Measurements from ENCODE around the gene ATP11A. TPM values are rescaled to one million over a fixed set of nuclear protein-coding genes. Genes with fewer than 3 reads are reported as not detected.

Gene ATP11A
- total RNA-seq, 2 donors from 2014 or later = 15.8 to 19.6 TPM

- intact Hi-C loops (cut with DNase I) = no loop called here
- Histone ChIP-seq H3K36me3 (no peaks in the 10 kb centered on the region), H3K9ac (ENCODE audit: low read depth in 2 of 2, low read length in 2 of 2) (no peak overlapping the region), H3K27me3 (peaks cover 2% of the 10 kb centered on the region), H3K4me3 (no peak overlapping the region), H3K4me1 (peaks cover 4% of the 10 kb centered on the region), H3K9me3 (no peaks in the 10 kb centered on the region), H3K27ac (no peak overlapping the region)
- no peak for DNase-seq
- TF ChIP-seq, protein P1, sequence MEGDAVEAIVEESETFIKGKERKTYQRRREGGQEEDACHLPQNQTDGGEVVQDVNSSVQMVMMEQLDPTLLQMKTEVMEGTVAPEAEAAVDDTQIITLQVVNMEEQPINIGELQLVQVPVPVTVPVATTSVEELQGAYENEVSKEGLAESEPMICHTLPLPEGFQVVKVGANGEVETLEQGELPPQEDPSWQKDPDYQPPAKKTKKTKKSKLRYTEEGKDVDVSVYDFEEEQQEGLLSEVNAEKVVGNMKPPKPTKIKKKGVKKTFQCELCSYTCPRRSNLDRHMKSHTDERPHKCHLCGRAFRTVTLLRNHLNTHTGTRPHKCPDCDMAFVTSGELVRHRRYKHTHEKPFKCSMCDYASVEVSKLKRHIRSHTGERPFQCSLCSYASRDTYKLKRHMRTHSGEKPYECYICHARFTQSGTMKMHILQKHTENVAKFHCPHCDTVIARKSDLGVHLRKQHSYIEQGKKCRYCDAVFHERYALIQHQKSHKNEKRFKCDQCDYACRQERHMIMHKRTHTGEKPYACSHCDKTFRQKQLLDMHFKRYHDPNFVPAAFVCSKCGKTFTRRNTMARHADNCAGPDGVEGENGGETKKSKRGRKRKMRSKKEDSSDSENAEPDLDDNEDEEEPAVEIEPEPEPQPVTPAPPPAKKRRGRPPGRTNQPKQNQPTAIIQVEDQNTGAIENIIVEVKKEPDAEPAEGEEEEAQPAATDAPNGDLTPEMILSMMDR (IDR thresholded peaks at IDR 0.05) = no peak
These were observed 79.8 kb downstream of the ATP11A start for GRCh38 chr13:112769615-112770014.

DNA sequence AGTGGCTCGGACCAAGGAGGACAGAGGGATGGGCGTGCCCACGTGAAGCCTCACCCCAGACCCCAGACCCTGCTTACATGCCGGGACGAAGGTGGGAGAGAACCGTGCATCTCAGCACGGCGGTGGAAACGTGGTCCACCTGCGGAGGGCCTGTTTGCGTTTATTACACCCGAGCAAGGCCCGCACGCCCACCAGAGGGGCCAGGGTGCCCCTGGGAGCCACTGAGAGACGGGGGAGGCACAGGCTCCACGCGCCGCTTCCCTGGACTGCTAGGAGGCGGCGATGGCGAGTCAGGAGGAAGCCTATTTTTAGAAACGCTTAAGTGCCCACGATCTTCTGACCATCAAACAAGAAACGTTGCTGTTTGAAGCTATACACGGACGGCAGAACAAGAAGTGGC is 80.7 kb downstream of the ATP11A start:
- Histone ChIP-seq H3K27ac (no peak overlapping the region), H3K4me1 (peaks cover 4% of the 10 kb centered on the region), H3K27me3 (peaks cover 2% of the 10 kb centered on the region), H3K36me3 (no peaks in the 10 kb centered on the region), H3K4me3 (no peak overlapping the region), H3K9ac (ENCODE audit: low read depth in 2 of 2, low read length in 2 of 2) (no peak overlapping the region), H3K9me3 (no peaks in the 10 kb centered on the region)
- intact Hi-C loops (cut with DNase I) = no loop called here
- no peak for DNase-seq
- TF ChIP-seq, protein P1 (IDR thresholded peaks at IDR 0.05) = no peak

DNA sequence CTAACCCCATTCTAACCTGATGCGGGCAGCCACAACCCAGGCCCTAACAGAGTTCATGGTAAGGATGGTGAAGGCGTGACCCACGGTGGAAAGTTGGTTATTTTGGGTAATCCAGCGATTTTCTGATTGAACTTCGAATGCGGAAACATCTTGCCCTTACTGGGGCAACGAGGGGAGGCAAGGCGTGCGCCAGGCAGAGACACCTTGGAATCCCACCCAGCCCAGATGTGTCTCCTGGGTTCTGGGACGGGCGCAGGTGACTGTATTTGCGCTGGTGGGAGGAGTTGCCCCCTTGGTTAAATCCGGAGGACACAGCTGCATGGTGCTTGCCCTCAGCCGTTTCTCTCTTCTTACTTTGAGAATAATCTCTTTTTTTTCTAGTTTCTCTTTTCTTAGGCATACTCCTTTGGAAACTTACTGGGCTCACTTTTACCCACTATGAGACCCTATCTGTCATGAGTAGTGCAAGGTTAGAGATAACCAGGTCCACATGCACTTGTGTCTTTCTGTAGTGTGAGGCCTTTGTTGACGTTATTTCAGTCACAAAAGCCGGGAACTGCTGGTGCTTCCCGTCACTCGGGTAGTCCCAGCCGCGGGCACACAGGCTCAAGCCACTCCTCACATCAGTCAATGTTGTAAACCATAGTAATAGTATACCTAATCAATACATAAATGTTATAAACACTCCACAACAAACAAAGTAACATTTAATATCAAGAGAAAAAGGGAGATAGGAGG is 81.5 kb downstream of the ATP11A start:
- no peaks in the 10 kb centered on the region for H3K9me3 ChIP-seq
- no peak overlapping the region for H3K9ac ChIP-seq (ENCODE audit: low read depth in 2 of 2, low read length in 2 of 2)
- no peak overlapping the region for H3K27ac ChIP-seq
- no peak for DNase-seq
- H3K4me3 ChIP-seq = no peak overlapping the region
- TF ChIP-seq, protein P1 (IDR thresholded peaks at IDR 0.05) = no peak
- H3K36me3 ChIP-seq = no peaks in the 10 kb centered on the region
- H3K4me1 ChIP-seq = peaks cover 4% of the 10 kb centered on the region
- intact Hi-C loops (cut with DNase I) = no loop called here
- H3K27me3 ChIP-seq = peaks cover 2% of the 10 kb centered on the region

GRCh38 chr13:112771877-112772538 is 82.2 kb downstream of the ATP11A start:
- no peak overlapping the region for H3K27ac ChIP-seq
- peaks cover 4% of the 10 kb centered on the region for H3K4me1 ChIP-seq
- H3K9me3 ChIP-seq = no peaks in the 10 kb centered on the region
- no peaks in the 10 kb centered on the region for H3K36me3 ChIP-seq
- H3K9ac ChIP-seq (ENCODE audit: low read depth in 2 of 2, low read length in 2 of 2) = no peak overlapping the region
- DNase-seq = no peak
- TF ChIP-seq, protein P1 (IDR thresholded peaks at IDR 0.05) = no peak
- no peak overlapping the region for H3K4me3 ChIP-seq
- intact Hi-C loops (cut with DNase I) = no loop called here
- H3K27me3 ChIP-seq = peaks cover 2% of the 10 kb centered on the region

- Histone ChIP-seq H3K9ac (ENCODE audit: low read depth in 2 of 2, low read length in 2 of 2) (no peak overlapping the region), H3K9me3 (no peaks in the 10 kb centered on the region), H3K4me1 (peaks cover 4% of the 10 kb centered on the region), H3K27me3 (peaks cover 2% of the 10 kb centered on the region), H3K4me3 (no peak overlapping the region), H3K27ac (no peak overlapping the region), H3K36me3 (no peaks in the 10 kb centered on the region)
- TF ChIP-seq, protein P1 (IDR thresholded peaks at IDR 0.05) = no peak
- no peak for DNase-seq
- intact Hi-C loops (cut with DNase I) = no loop called here
These were observed 82.7 kb downstream of the ATP11A start for GRCh38 chr13:112772539-112772909.

All from colonic mucosa (tissue), 4 donors.